HG03159 (cell line): ENCODE results near the gene GGACT.

Experiments
- ATAC-seq: cut with Tn5 transposase; IDR thresholded peaks from one replicate; pipeline ENCODE4 v1.9.1; 2021; ENCODE audit warnings: mild to moderate bottlenecking, moderate library complexity; ENCODE audit not compliant: unreplicated experiment

The GGACT gene

DNA sequence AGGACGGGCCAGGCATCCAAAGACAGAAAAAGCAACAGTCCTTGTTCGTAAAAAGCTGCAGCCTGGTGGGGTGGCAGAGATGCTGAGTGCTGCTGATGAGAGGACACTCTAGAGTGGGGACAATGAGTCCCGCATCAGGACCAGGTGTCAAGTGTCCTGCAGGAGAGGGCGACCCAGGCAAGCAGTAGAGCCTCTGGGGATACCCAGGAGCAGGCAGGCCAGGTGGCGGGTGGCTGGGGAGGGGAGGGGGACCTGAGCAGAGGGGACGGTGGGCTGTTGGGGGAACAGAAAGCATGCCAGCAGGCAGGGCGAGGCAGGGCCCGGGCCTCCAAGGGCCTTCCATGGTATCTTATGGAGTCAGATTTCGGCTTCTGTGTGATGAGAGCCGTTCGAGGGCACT is 35.8 kb downstream of the GGACT start:
- ATAC-seq: no peak

DNA sequence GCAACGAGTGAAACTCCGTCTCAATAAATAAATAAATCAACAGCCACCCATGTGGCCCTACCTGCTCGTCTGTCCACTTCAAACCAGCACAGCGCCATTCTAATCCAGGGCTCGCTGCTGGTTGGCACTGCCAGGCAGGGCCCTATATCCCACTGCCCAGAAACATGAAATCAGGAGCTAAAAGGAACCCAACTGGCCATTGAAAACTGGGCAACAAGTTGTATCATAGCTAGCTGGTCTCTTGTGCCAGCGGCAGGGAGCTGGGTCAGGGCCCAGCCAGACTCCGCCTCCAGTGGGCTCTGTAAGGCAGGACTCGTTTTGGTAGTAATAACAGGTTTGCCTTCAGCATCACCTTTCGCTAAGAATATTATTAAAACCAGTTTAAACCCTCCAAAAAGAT is 39.3 kb downstream of the GGACT start:
- no peak for ATAC-seq

DNA sequence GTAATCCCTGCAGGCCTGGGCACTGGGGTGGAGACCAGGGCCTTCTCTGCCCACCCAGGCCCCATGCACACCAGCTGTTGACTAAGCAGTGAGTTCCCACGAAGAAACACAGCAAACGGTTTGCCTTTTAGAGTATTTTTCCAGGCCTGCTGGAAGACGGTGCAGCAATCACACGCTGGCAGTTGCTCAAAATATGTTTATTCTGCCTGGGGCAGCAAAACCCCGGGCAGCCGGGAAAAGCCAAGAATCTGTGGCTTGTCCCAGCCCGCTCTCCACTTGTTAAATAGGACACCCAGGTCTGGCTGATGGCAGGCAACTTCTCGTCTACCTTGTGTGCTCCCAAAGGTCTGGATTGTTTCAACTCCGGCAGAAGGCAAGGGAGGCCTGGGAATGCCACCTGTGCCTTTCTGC is 40.8 kb downstream of the GGACT start:
- no peak for ATAC-seq

DNA sequence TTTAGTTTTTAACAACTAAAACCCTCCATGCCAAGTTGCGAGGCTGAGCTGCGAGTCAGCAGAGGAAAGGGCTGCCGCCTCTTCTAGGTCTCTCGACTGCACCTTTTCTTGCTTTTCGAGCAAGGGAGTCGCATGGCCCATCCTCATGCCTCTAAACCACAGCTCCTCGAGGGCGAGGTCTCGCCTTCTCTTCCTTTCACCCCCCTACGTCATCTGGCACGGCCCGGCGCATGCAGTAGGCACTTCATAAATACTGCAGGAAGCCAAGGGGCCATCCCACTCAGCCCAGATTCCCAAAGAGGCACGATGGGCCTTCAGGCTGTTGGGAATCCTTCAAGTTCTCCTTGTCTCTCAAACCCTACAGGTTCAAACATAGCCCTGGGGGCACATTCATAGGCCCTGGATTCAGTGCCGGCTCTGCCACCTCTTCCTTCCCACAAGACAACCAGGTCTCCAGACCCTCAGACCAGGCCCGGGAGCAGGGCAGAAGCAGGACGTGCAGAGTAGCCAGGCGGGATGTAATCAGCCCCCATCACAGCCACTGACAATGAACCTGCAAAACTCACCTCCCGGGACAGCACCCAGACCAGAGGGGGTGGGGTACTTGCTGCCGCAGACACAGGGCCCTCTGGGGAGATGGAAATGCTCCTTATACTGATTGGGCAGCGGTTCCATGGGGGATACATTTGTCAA is 41.7 kb downstream of the GGACT start:
- no peak for ATAC-seq

DNA sequence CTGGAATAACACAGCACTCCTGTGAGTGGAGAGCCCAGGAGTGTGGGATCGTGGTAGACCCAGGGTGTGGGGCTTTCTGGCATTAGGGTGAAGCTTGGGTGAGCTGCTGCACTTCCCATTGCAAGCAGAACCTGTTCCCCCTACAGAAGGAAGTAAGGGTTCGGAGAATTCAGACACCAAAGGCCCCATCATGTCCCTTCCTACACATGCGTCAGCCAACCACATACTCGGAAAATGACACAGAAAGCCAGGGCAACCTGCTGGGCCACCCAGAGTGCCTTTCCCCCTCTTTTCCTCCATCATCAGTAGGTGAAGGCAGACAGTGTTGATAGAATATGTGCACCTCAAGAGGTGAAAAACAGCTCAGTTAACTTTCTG is 42.9 kb downstream of the GGACT start:
- no peak for ATAC-seq

DNA sequence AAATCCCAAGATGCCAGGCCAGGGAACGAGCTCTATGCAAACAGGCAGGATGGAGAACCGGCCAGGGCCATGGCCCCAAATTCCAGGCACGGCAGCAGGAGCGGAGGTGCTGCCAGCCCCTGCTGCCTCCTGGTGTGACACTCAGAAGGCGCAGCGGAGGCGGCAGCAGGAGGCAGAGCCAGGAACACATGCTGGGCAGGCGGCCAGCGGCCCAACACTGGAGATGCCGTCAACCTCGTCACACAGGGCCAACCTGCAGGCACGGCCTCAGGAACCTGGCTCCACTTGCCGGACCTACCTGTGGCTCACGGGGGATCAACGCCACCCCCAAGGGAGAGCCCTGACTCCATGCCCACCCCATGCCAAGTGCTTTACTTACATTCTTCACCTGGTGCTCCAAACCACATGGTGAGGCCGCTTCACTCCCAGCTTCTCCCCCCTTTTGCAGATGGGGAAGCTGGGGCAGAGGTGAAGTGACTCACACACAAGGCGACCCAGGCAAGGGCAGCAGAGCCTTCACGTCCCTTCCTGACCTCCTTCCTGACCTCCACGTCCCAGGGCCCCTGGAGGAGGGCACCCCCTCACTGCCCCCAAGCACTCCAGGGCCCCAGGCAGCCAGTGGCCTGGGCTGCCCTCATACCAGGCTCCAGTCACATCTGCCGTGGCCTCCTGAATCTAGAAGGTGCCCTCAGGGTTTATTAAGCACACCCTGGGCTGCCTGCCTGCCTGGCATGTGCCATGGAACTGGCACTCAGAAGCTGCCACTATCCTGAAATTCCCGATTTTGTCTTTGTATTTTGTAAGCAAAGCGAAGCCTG is 43.5 kb downstream of the GGACT start:
- ATAC-seq: no peak

GRCh38 chr13:100543872-100544602 is 44.6 kb downstream of the GGACT start:
- ATAC-seq: no peak

DNA sequence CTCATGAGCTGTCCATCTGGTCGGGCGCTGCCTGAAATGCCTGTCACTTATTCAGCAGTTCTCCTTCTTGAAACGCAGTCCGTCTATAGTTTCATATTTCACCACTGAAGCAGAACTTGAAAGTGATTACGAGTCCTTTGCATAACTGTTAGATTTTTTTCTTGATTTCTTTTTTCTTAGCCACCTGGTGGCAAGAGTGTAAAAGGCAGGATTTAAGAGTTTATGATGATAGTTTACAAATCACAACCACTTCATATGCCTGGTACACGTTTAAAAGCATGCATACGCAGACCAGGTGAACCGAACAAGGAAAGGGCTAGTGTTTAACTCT is 45.8 kb downstream of the GGACT start:
- ATAC-seq: peak; percentile 91

DNA sequence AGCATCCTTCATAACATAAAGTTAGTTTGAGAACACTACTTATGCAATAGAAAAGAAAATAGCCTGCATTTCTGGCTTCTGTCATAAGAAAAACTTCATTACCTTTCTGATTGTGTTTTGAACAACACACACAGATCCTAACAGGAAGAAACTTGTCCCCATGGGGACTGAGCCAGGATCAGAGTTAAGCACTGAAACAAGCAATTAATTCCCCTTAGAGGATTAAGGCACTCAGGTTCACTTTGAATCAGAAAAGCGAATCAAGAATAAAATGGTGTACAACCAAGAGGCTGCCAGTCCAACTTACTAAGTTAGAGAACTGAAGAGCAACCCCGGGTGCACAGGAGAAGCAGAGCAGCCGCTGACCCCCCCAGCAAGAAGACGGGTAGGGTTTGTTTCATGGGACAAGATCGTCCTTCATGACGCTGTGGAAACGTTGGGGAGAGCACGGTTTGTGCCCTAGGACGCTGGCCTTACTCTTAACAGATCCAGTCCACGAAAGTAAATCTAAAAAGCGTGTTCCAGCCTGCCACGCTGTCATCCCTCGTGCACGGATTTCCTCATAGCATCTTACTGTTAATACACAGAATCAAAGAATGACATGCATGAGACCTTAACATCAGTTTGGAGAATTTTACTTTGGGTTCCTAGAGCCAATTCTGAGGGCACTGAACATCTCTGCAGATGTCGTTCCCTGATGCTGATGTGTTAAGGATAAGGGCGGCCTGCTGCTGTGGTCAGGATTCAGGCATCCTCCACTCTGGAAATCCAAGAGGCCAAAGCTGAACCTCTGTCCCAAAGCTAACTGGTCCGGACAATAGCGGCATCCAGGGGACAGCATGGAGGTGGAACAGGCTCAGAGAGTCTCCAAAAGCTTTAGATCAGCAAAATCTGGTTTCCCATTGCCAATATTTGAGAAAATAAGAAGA is 46.4 kb downstream of the GGACT start:
- no peak for ATAC-seq

- ATAC-seq: no peak
Observed at GRCh38 chr13:100540621-100541020, 48.0 kb downstream of the GGACT start.

DNA sequence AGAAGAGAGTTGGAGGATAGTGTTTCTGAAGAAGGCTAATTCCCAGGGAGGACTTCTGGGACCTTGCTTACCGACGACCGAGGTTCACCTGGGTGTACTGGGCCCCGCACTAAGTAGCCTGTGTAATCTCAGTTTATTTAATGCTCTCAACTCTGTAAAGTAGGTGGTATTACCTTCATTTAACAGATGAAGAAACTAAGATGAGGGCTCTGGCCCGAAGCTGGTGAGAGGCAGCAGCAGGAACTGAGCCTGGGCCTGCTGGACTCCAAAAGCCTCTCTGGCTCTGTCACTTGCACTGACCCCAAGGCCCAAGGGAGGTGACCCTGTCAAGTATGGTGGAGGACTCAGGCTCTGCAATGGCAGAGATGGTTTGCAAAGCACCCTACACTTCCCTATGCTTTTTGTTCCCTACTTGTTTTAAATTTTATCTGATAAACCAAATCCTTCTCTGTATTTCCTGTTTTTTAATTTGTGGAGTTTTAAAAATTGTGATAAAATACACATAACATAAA is 50.6 kb downstream of the GGACT start:
- ATAC-seq: no peak

DNA sequence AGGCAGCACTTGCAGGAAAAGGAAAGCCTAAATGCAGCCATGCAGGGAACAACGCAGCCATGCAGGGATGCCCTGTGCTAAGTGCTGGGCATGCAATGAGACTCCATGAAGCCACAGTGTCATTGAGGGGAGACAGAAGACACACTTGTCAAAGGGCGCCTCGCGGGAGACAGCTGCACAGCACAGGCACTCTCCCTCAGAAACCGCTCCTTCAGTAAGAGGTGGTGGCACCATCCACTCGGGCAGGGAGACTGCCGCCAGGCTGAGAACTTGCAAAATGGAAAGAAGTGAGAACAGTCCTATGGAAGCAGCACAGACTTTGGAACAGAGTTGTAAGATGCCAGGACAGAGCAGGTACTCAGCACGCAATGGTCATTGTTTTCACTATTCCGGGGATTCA is 51.1 kb downstream of the GGACT start:
- no peak for ATAC-seq

- ATAC-seq: no peak
Observed at GRCh38 chr13:100536643-100537180, 51.9 kb downstream of the GGACT start.

- no peak for ATAC-seq
Observed at GRCh38 chr13:100535426-100536135, 53.0 kb downstream of the GGACT start.

DNA sequence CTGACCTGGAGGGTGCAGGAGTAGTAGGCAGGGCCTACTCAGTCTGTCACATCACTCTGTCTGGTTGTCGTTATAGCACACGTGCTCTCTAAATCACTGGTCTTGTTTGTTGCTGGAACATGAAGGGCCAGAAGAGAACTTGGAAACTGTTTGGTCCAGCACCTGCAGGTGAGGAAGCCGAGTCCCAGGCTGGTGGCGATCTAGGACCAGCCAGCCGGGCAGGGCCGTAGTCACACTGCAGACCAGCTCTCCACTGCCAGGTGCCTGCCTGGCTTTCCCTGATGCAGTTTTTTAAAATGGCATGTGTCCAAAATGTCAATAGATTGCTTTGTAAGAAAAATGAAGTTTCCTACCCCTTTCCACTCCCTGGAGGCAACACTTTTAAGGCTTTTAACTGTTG is 53.7 kb downstream of the GGACT start:
- ATAC-seq: no peak

DNA sequence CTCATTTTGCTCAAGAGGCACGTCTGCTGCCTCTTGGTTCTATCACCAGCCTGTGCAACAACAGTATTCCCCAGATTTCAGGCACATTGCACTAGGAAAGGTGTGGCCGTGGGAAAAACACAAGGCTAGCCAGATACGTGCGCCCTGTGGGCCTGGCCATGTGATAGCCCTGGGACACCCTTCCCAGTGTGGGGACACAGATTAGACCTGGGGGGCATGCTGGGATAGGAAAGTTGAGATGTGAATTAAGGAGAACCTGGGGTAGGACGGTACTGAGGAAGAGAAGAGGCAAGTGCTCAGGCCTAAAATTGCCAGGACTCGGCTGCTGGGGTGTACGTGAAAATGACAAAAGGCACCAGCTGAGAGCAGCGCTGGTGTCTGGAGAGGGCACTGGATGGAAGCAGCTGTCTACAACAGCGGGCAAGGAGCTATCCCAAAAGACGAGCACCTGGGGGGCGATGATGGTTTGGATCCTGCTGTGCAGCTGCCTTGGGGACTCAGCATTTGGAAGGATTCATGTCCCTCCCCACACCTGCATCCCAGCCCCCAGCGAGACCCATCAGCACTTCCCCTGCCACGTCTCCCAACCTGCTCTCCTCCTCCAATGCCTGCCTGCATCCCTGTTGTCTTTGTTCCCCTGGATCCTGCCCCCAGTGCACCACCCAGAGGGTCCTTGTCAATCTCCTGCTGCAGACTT is 54.3 kb downstream of the GGACT start:
- no peak for ATAC-seq

GRCh38 chr13:100533588-100534041 is 55.0 kb downstream of the GGACT start:
- no peak for ATAC-seq

DNA sequence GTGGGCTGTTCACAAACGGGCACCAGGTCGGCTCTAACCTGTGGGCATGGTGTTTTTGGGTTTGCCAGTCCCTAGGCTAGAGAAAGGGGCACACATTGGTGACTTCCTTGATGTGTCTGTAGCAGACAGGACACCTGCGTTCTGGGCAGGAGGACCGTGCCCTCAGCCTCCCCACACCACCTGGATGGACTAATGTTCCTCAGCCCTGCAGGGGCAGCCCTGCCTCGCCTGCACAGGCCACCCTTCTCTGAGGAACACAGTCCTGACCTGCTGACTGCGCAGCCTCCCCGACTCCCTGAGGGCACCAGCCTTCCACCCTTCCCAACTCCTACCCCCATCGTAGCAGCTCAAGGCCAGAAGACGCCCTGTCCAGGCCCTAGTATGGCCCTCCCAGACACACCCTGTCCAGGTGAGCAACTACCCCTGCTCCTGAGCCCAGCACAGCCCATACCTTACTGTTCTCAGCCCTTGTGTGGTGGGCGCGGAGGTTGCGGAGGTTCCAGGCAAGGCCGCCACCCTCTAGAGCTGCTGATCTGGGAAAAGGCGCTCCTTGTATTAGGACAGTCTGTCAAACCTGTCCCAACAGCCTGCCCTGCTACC is 55.7 kb downstream of the GGACT start:
- no peak for ATAC-seq
